WI38 (cell line): Measurements from ENCODE around the gene C17orf78.

Source experiments
- H3K4me3 ChIP-seq: 2 replicates; pipeline ENCODE4 v1.5.1; 2011; ENCODE audit warnings: low read depth, mild to moderate bottlenecking, control low read depth, low read length
- TF ChIP-seq, protein P1 (sequence below): IDR thresholded peaks from 2 replicates; pipeline ENCODE4 v1.5.1; 2012; ENCODE audit warnings: low read depth, mild to moderate bottlenecking, control low read depth, low read length

The C17orf78 gene

DNA sequence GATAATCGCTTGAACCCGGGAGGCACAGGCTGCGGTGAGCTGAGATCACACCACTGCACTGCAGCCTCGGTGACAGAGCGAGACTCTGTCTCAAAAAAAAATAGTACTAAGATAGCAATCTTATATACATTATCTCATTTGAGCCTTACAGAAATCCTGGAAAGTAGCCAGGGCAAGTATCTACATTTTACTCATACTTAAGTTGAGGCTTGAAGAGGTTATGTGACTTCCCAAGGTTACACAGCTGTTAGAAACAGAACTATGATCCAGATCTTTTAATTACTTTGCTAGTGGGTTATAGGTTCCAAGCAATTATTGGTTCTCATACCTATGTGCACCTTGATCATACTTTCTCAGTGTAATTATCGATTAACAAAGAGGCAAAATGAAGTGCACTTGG, 15.4 kb downstream of the C17orf78 start:
- TF ChIP-seq, protein P1, sequence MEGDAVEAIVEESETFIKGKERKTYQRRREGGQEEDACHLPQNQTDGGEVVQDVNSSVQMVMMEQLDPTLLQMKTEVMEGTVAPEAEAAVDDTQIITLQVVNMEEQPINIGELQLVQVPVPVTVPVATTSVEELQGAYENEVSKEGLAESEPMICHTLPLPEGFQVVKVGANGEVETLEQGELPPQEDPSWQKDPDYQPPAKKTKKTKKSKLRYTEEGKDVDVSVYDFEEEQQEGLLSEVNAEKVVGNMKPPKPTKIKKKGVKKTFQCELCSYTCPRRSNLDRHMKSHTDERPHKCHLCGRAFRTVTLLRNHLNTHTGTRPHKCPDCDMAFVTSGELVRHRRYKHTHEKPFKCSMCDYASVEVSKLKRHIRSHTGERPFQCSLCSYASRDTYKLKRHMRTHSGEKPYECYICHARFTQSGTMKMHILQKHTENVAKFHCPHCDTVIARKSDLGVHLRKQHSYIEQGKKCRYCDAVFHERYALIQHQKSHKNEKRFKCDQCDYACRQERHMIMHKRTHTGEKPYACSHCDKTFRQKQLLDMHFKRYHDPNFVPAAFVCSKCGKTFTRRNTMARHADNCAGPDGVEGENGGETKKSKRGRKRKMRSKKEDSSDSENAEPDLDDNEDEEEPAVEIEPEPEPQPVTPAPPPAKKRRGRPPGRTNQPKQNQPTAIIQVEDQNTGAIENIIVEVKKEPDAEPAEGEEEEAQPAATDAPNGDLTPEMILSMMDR: no peak
- no peak overlapping the region for H3K4me3 ChIP-seq

DNA sequence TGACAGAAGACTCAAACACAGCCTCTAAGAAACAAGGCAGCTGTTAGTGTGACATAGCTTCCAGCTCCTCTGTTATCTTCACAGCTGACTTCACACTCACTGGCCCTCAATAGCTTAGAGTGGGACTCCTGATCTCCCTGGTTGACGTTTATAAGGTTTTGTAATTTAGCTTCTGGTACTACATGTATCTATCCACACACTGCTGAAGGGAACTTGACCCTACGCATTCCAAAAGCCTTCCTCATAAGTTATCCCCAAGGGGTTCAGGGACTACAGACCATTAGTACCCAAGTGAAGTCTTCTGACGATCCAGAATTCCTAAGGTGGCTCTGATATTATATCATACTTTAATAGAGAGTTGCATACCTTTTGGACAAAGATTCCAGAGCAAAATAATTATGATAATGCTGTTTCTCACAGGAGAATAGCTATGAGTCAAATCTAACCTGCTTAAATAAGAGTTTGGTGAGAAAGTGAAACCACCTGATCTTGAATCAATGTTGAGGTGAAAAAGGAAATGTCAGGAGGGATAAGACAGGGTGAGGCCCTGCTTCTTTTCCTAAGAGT, 16.3 kb downstream of the C17orf78 start:
- peak overlapping the region; percentile 26 for H3K4me3 ChIP-seq
- TF ChIP-seq, protein P1: no peak

DNA sequence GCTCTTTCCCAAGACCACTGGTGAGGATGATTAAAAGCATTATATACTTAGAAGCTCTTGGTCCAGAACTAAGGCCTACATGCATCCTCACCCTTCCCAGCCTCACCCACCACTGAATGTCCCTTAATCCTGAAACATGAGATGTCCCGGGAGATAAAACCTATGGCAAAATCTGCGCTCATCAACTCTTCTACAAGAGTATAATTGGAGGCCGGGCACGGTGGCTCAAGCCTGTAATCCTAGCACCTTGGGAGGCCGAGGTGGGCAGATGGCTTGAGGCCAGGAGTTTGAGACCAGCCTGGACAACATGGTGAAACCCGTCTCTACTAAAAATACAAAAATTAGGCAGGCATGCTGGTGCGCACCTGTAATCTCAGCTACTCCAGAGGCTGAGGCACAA, 17.6 kb downstream of the C17orf78 start:
- TF ChIP-seq, protein P1: no peak
- H3K4me3 ChIP-seq: no peak overlapping the region

DNA sequence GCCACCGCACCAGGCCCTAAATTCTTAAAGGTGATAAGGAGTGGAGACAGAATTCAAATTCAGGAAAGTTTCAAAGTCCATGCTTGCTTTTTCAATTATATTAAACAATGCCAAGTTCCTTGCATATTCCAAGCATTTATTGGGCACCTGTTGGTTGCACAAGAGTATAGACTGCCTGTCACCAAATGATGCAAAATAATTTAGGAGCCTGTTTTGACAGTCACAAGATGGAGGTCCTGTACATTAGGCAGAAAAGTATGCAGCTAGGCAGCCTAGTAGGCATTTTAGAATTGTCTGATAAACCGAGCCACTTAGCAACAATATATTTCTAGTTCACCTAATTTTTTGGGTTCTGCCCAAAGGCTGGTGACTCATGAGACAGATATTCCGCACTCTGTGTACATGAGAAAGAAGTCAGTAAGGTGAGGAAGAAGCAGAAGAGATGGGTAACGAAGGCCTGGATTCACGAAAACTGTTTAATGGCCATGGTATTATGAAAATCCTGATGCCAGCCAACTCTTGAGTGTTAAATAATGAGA, 23.5 kb downstream of the C17orf78 start:
- TF ChIP-seq, protein P1: no peak
- H3K4me3 ChIP-seq: no peak overlapping the region

DNA sequence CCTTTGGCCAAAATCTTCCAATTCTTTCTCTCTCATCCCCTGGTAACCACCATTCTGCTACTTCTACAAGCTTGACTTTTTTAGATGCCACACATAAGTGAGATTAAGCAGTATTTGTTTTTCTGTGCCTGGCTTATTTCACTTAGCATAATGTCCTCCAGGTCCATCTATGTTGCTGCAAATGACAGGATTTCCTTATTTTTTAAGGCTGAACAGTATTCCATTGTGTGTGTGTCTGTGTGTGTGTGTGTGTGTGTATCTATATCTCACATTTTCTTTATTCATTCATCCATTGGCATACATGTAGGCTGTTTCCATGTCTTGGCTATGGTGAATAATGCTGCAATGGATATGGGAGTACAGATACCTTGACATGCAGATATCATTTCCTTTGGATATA, 24.7 kb downstream of the C17orf78 start:
- TF ChIP-seq, protein P1: no peak
- no peak overlapping the region for H3K4me3 ChIP-seq

DNA sequence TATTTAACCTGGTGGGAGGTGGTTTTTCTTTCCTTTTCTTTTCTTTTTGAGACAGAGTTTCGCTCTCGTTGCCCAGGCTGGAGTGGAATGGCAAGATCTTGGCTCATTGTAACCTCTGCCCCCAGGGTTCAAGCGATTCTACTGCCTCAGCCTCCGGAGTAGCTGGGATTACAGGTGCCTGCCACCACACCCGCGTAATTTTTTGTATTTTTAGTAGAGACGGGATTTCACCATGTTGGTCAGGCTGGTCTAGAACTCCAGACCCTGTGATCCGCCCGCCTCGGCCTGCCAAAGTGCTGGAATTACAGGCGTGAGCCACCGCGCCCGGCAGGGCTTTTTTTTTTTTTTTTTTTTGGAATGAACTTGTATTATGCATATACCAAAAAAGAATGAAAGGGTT, 29.7 kb downstream of the C17orf78 start:
- H3K4me3 ChIP-seq: peak overlapping the region; percentile 86

DNA sequence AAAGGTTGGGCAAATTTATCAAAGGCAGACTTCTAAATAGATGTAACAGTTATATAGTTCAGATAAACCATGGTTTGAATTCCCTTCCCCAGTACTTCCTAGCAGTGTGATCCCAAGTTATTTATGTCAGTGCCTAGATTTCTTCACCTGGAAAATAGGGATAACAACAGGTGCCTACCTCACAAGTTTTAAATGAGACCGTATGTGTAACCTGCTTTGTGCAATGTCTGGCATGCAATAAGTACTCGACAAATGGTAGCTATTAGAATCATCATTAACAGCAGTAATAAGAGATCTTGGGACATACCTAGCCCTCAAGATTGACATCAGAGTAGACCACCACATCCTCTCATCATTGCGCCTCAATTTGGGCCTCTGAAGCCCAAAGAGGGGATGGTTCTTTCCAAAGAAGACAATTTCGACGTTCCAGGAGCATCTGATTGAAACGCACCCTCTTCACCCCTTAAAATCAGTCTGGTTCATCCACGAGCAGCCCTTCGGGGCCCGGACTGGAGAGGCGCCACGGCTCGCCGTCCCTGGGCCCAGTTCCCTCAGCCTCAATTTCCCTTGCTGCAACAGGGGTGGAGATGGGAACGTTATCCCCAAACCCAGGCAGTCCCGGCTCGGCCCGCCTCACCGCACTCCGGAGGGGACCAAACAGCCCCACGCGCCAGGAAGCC, 30.3 kb downstream of the C17orf78 start:
- TF ChIP-seq, protein P1: no peak
- H3K4me3 ChIP-seq: peak overlapping the region; percentile 86
